GM18909 (cell line): ENCODE data around the gene LYSET.
"Not testable (repeated sequence)": the region's sequence is repeated elsewhere in the genome, so short reads cannot be mapped to it uniquely, and the experiment has no call there.

Source experiments
- ATAC-seq: cut with Tn5 transposase; IDR thresholded peaks from one replicate; pipeline ENCODE4 v1.9.1; 2021; ENCODE audit warnings: mild to moderate bottlenecking; ENCODE audit not compliant: unreplicated experiment, poor library complexity

The LYSET gene

GRCh38 chr14:93184391-93185348 lies at the start of gene LYSET, which contains the start of gene MOAP1:
Gene LYSET (plus strand): TSS chr14:93185317. CDS start chr14:93185406, 89 bp downstream.
Gene MOAP1 (minus strand): TSS chr14:93184897. CDS start chr14:93184242, 655 bp downstream.
- ATAC-seq = peak; percentile 87

- no peak for ATAC-seq
Measured at GRCh38 chr14:93135399-93135798, 49.7 kb upstream of the LYSET start.

- no peak for ATAC-seq
Measured at GRCh38 chr14:93136009-93136408, 49.1 kb upstream of the LYSET start.

GRCh38 chr14:93136508-93136907 lies 48.6 kb upstream of the LYSET start:
- not testable (repeated sequence) for ATAC-seq

- ATAC-seq = no peak
Measured at GRCh38 chr14:93137864-93138263, 47.3 kb upstream of the LYSET start.

GRCh38 chr14:93142854-93143652 lies 42.1 kb upstream of the LYSET start:
- ATAC-seq = no peak

GRCh38 chr14:93146119-93146518 lies 39.0 kb upstream of the LYSET start:
- ATAC-seq = no peak

GRCh38 chr14:93148979-93149378 lies 36.1 kb upstream of the LYSET start:
- ATAC-seq = no peak

GRCh38 chr14:93150227-93151208 lies 34.6 kb upstream of the LYSET start:
- no peak for ATAC-seq

- ATAC-seq = no peak
Measured at GRCh38 chr14:93153121-93153520, 32.0 kb upstream of the LYSET start.

GRCh38 chr14:93155667-93156066 lies 29.4 kb upstream of the LYSET start:
- no peak for ATAC-seq

GRCh38 chr14:93156693-93157369 lies 28.3 kb upstream of the LYSET start:
- no peak for ATAC-seq

GRCh38 chr14:93158349-93158748 lies 26.8 kb upstream of the LYSET start:
- not testable (repeated sequence) for ATAC-seq

- not testable (repeated sequence) for ATAC-seq
Measured at GRCh38 chr14:93159625-93160352, 25.3 kb upstream of the LYSET start.

GRCh38 chr14:93160353-93160801 lies 24.7 kb upstream of the LYSET start:
- ATAC-seq = no peak

- ATAC-seq = no peak
Measured at GRCh38 chr14:93161411-93161940, 23.6 kb upstream of the LYSET start.

- no peak for ATAC-seq
Measured at GRCh38 chr14:93163564-93163963, 21.6 kb upstream of the LYSET start.
